Dermis microvascular lymphatic vessel endothelial cell (primary cell): ENCODE measurements around the gene RIMBP2. TPM values are rescaled to one million over a fixed set of nuclear protein-coding genes. Genes with fewer than 3 reads are reported as not detected.

Source experiments
- DNase-seq, 2 donors: peaks; one replicate each; pipeline versions ENCODE4 v3.0.0 to v3.0.0-alpha.2; 2010; ENCODE audit warnings: low read depth in 2 of 2
- total RNA-seq: library from RNA; depleted of rRNA; stranded (reverse); fragments of >200 nt; gene quantifications from 2 replicates; pipeline ENCODE4 v1.2.1, GENCODE V29; 2014

RIMBP2 gene
- total RNA-seq, 1 donor from 2014 or later, result not detected

DNA sequence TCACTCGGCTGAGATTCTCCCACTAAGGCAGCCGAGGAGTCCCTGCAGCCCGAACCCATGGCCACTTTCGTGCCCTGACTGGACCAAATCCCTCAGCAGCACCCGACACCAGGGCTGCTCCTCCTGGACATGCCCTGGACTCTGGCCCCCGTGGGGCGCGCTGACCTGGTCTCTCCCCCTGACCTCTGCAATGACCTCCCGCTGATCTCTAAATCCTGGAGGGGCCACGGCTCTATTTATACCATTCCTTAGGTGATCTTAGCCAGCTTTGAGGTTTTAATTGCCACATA is 230.0 kb downstream of the RIMBP2 start:
- DNase-seq, result no peak

DNA sequence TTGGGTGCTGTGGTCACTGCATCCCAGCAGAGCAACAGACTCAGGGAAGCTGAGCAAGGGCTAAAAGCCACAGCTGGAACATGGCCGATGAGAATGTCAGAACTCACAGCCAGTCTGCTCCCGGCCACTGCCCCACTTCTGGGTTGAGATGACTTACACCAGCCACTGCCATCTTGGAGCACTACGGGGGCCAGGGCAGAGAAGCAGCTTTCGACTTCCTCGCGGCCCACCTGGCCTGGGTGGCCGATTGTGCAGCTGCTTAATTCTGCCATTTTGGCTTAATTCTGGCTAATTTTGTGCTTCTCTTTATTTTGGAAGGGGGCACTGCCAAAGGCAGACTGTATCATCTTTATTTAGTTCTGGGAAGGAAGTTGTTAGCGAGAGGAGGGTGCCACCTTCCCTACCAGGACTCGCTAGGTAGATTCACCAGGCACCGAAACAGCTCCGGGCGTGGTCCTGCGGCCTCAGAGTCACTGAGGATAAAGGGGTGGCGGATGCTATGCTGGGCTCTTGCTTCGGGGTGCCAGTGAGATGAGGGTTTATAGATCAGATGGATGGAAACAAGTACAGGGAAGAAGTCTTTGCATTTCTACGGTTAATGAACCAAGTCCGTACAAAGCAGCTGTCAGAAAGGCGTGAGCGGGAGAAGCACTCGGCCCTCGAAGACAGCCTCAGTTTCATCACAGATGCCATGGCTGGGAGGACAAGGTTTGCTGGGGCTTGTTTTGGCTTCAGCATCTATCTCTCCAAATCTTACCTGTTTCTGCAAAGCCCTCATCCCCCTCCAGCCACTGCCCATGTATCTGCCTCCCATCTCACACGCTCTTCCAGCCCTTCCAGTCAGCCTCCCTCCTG is 230.6 kb downstream of the RIMBP2 start:
- no peak for DNase-seq

DNA sequence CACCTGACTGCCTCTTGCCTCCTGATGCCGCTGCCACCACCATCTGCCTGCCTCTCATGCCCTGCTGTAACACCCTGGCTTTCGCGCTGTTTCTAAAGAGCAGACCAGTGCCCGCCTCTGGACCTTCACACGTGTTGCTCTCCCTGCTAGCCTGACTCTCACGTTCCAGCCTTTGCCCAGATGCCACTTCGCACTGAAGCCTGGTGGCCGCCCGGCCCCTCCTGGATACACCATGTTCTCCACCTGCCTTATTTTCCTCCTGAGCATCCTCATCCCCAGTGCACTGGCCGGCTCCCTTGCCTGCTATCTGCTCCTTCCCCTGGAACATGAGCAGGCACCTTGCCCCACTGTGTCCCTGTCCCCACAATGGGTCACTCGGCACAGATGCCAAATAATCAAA is 231.9 kb downstream of the RIMBP2 start:
- no peak for DNase-seq

DNA sequence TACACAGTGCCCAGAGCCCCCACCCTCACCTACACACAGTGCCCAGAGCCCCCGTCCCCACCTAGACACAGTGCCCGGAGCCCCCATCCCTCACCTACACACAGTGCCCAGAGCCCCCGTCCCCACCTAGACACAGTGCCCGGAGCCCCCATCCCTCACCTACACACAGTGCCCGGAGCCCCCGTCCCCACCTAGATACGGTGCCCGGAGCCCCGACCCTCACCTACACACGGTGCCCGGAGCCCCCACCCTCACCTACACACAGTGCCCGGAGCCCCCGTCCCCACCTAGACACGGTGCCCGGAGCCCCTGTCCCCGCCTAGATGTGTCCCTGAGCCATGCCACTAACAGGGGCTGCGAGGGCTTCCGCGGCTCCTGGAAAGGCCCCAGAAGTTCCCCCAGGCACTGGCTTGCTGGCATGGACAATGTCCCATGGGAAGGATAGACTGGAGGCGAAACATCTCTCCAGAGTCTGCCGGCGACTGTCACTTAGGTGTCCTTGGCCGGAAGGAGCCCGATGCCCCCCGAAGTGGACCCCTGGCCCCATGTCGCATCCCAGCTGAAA is 232.4 kb downstream of the RIMBP2 start:
- DNase-seq, result no peak

DNA sequence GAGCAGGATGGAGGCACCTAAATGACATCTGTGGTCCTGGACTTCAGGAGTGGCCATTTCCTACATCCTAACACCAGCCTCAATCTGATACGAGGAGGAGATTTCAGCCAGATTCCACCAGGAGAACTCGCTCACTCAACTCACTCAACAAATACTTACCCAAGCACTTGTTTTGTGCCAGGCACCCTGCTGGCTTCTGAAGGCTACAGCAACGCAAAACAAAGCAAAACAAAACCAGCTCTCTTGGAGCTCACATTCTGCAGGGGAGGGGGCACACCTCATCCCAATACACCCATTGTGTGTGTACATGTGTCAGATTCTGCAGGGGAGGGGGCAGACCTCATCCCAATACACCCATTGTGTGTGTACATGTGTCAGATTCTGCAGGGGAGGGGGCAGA is 233.7 kb downstream of the RIMBP2 start:
- DNase-seq, result no peak

DNA sequence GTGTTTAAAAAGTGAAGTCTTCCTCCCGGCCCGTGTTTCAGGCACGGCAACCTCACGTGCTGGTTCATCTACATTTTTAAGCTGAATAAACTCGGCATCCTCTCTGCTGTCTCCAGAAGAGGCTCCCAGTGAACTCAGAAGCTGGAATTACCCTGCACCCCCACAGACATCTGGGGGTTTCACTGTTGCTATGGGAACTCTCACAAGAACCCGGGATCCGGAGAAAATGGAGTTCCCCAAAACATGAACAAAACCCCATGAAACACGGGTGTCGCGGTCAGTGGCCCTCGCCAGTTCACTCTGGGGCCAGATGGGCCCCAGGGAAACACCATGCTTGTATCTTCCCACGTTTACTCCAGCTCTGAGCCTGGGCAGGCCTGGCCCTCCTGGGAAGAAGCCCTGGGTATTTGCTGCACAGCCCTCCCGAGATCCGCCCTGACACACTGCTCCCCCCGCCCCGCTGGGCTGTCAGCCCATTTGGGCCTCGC is 234.7 kb downstream of the RIMBP2 start:
- DNase-seq, result no peak

DNA sequence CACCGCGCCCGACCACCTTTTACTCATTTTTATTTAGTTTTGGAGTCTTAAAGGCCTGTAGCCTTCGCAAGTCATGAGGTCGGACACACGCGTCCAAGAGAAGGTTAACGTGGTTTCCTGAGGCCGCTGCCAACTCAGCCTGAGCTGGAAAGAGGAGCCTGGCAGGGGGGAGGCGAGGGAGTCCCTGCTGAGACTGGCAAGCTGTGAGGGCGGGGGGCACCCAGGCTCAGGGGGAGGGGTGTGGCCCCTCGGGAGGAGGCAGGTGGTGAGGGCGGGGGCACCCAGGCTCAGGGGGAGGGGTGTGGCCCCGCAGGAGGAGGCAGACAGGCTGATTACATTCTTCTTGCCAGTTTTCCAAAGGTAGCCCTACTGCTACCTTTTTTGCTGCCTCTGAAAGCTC is 235.2 kb downstream of the RIMBP2 start:
- no peak for DNase-seq

DNA sequence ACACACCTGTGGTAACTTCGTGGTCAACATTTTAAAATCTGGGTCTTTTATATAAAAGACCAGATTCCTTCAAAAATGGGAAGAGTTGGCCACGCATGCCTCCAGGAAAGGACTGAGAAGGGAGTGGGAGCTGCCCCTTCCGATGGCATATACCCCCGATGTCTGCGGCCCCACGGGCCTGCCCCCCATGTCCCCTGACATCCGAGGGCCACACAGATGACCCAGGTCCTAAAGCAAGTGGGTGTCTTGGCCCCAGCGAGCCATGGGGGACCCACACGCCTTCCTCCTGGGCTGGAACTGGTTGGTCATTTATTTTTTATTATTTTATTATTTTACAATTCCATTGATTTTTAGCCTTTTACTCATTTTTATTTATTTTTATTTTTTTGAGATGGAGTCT is 235.9 kb downstream of the RIMBP2 start:
- no peak for DNase-seq

DNA sequence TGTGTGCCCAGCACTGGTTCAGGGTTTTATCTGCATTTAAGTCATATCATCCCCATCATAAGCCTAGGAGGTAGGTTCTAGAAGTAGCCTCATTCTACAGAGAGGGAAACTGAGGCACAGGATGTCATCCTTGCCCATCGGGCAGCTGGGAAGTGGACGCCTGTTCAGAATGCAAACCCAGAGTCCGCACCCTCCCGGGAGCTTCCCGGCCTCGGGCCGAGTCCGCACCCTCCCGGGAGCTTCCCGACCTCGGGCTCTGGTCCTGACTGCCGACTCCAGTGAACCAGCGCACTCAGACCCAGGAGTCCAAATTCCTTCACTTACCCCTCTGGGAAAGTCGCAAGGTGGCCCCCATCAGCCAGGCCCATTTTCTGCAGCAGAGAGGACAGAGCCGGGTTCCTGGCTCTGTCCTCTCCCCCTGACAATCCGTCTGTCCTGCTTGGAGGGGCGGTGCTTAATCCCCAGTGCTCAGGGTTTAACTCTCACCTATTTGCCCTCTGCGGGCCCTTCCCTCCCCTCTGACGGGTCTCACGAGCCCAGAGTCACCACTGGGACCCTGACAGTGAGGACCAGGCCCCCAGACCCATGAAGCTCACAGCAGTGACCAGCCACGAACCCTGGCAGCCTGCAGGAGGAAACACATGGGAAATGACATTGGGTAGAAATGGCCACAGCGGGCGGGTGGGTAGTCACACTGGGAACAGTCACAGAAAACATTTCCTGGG is 236.5 kb downstream of the RIMBP2 start:
- DNase-seq, result no peak

DNA sequence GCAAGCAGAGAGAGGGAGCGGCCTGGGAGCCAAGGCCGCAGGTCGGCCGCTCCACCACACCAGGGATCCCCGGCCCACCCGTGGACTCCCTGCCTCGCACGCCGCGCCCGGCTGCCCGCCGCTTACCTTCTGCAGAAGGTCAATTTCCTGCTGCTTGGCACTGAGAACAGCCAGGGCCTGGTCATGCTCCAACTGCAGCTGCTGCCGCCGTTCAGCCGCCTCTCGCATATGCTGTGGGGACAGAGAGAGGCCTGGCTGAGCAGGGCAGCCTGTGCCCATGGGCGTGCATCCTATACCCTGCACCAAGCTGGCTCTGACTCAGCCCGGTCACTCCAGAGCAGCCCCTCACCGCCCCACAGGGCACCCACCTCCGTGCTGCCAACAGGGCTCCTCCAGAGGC is 237.3 kb downstream of the RIMBP2 start:
- no peak for DNase-seq

DNA sequence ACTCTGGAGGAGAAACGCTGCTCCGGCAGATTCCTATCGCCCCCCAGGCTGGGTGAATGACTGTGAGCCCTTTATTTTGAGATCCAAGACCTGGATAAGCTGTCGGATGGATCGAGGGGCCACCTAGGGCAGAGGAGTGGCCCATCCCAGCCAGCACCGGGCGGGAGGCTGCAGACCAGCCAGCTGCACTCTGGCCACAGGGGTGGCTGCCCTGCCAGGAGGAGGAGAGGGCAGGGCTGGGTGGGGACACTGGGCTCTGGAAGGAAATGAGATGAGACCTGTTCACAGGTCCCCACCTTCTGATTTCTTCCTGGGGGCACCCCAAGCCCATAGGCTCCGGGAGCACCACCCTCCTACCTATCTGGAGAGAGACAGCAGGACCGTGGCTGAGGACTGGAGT is 238.4 kb downstream of the RIMBP2 start:
- DNase-seq, result no peak

DNA sequence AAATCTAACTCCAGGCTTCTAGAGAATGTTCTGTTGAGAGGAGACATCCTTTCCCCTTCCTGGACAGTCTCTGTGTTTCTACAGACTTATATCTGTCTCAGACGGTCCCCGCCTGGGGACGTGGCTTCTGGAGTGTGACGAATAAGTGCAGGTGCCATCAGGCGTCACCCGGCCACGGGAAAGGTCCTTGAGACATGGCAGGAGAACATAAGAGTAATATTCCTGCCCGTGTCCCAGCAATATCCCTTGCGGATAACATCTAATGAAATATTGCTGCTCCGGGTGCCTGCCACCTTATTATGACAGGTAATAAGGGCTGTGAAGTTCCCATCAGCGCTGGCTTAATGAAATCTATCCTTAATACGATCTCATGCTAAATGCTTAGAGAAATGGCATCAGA is 238.8 kb downstream of the RIMBP2 start:
- DNase-seq, result no peak

DNA sequence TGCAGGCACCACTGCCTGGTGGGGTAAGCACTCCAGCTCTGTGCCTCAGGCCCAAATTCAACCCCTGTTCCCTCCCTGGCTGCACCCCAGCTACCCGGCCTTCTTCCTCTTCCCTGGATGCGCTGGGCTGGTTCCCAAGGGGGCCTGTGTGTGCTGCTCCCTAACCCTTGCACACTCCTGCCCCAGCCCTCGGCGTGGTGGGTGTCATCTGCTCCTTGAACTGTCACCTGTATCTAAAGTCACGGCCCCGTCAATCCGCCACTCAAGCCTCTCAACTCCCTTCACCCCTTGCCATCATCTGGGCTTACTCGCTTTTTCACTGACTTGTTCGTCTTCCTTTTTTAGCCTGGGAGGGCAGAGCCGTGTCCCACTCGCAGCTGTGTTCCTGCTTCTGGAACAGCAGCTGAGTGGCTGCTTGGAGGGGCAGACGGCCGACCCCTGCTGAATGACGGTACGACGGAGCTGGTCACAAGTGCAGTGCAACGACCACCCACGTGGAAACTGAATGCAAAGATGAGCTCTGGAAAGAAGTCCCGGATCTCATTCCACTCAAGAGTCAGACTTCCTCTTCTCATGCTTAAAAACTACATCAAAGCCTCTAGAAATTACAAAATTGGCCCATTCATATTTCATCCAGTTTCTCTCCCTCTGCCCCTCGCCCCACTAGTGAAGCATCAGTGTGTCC is 239.5 kb downstream of the RIMBP2 start:
- no peak for DNase-seq

DNA sequence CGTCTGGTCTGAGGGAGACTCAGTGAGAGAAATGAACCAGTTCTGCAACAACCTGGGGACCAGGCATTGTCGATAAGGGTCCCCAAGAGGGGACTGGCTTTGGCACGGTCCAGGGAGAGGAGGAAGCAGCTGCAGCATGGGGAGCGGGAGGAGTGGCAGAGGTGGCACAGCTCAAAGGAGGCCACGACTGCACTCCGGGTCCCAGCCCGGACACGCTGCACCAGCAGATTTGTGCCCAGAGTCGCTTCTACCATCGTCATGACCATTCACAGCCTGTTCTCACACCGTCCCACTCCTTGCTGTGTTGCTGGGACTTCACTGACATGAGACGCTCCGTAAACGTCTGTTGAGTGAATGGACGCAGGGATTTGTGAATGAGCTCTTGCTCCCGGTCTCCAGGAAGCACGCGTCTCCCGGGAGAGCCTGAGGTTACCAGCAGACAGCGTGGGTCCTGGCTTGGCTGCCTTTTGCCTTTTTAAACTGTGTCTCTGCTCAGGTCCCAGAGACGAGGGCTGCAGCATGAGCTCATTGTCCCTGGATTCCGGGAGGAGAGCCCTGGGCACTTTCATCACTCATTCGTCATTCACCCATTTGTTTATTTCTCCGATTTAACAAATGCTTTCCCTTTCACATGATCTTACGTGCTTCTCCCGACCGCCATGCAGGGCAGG is 241.4 kb downstream of the RIMBP2 start:
- DNase-seq, result no peak

DNA sequence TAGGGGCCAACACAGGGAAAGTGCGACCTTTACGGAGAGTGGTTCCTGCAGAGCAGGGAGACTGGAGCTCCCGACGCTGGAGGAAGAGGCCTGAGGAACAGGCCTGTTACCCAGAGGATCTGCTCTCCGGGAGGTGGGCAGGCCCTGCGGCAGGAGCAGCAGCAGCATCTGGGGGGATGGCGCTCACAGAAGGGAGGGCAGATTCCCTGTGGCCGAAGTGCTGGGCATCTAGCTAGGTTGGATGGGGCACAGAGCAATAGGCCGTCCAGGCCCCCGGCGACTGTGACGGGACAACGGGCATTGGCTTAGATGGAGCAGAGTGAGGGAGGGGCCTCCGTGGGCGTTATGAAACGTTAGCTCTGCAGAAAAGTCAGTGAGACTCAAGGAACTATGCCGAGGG is 242.8 kb downstream of the RIMBP2 start:
- no peak for DNase-seq

DNA sequence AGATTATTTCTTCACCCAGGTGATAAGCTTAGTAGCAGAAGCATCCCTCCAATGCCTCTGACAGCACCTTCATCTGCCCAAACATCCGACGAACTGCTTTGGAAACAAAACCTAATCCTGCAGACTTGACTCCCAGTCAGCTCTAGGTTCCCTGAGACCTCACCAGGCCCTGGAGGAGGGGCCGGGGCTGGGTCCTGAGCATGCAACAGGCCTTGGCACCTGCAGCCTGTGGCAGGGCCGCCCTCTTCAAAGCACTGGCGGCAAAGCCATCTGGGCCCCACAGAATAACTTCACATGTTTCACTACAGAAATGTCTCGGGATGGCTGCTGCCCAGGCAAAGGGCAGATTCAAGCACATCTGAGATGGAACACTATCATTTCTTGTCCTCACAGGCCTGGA is 245.1 kb downstream of the RIMBP2 start:
- no peak for DNase-seq

DNA sequence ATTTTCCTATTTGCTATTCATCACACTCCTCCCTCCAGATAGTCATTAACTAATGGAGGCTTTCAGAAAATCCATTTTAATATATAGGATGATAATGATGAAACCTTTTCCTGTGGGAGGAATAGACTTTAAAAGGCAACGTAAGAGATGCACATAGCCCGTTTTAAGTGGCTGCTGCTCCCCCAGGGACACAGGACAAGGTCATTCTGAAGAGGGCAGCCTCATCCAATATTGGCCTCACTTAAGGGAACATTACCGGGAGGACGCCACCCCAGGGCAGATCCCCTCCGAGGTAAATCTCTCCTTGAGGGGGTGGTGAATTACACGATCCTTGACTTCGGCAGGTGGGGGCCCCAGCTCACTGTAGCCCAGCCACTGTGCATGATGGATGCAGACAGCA is 246.5 kb downstream of the RIMBP2 start:
- DNase-seq, result no peak

DNA sequence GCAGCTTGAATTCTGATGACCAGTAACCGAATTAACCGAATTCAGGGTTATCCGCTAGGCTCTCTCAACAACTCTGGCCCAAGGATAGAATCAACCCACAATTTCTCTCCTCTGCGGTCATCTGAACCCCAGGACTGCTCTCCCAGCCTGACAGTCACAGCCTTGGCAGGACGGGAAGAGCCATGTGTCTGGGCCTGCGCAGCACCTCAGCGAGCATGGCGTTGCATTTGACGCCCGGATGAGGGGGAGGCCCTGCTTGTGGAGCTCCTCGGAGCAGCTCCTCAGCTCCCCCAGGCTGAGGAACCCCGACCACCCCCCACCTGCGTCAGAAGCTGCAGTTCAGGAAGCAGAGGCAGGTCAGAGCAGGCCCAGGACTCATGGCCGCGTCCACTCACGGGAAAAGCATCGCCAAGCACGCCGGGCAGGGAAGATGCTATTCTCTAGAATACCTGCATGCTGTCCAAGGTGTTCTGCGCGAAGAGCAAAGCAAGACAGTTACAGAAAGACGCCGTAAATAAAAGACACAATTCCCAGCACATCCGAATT is 247.3 kb downstream of the RIMBP2 start:
- no peak for DNase-seq

DNA sequence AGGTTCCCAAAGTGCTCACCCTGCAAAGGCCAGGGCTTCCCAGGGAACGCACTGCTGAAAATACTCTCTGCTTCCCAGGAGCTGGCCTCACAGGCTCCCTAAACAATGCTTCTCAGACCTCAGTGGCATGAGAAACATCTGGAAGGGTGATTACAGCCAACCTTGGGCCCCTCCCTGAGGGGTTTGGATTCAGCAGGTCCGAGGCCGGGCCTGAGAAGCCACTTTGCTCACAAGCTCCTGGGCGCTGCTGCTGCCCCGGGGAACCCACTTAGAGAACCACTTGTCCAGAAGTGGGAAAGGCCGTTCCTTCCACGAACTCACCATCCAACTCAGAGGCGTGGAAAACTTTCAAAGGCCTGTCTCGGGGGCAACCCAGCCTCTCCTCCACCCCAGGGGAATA is 247.9 kb downstream of the RIMBP2 start:
- no peak for DNase-seq

DNA sequence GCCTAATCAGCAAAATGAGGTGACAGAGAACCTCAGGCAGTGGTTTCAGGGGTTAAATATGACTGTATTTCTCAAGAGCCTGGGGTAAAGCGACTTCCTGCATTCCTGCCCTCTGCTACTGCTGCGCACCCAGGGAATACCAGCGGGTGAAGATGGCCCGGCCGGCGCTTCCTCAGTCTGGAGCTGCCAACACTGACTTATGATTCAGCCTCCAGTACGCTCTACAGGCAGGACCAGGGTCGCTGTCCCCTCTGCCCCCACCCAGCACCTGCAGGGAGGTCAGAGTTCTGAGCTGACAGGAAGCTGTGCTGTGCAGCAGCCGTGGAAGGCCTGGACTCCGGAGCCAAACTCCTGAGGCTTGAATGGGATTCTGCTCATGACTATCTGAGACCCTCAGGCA is 250.5 kb downstream of the RIMBP2 start:
- DNase-seq, result no peak

DNA sequence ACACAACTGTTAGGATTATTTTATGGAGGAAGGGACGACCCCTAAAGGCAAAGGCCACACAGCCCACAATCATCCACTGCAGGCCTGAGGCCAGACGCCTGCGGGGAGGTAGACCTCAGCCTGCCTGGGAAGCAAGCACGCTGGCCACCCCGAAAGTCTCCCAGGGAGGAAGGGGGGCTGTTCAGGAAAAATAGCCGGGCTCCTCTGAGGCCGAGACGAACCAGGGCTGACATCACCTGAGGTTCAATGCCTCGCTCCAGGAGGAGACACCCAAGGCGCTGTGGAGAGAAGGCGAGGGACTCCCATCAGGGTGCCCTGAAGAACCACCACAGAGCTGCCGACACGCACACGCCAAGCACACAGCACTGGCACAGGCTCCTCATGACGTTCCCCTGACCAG is 251.1 kb downstream of the RIMBP2 start:
- DNase-seq, result no peak
